Trophoblast cell (in vitro differentiated cells and primary cell): ENCODE data around the gene PHACTR1.

Experiments
- DNase-seq, 2 donors: peaks; one replicate each; pipeline ENCODE4 v3.0.0-alpha.2; 2016
- H2AFZ ChIP-seq: 2 replicates; pipeline ENCODE4 v1.6.1; 2013; ENCODE audit warnings: low read length, moderate library complexity, mild to moderate bottlenecking; ENCODE audit not compliant: insufficient read depth, poor library complexity
- H2AK5ac ChIP-seq: 2 replicates; pipeline ENCODE4 v1.6.1; 2013; ENCODE audit warnings: mild to moderate bottlenecking, low read length
- H2BK120ac ChIP-seq: 2 replicates; pipeline ENCODE4 v1.6.1; 2013; ENCODE audit warnings: low read length, mild to moderate bottlenecking, moderate library complexity; ENCODE audit not compliant: insufficient read depth, poor library complexity
- H2BK12ac ChIP-seq: 2 replicates; pipeline ENCODE4 v1.6.1; 2013; ENCODE audit warnings: mild to moderate bottlenecking, low read length, moderate library complexity
- H2BK5ac ChIP-seq: 2 replicates; pipeline ENCODE4 v1.6.1; 2013; ENCODE audit warnings: low read length, low read depth, moderate library complexity, mild to moderate bottlenecking; ENCODE audit not compliant: poor library complexity
- H3K14ac ChIP-seq: 2 replicates; pipeline ENCODE4 v1.6.1; 2013; ENCODE audit warnings: mild to moderate bottlenecking, low read length
- H3K18ac ChIP-seq: 2 replicates; pipeline ENCODE4 v1.6.1; 2013; ENCODE audit warnings: mild to moderate bottlenecking, low read length
- H3K23ac ChIP-seq: 2 replicates; pipeline ENCODE4 v1.6.1; 2013; ENCODE audit warnings: low read length
- H3K27ac ChIP-seq: 2 replicates; pipeline ENCODE4 v1.5.1; 2013; ENCODE audit warnings: low read depth, mild to moderate bottlenecking, inconsistent platforms, low read length, moderate library complexity
- H3K27me3 ChIP-seq: 2 replicates; pipeline ENCODE4 v1.6.1; 2013; ENCODE audit warnings: inconsistent platforms, mild to moderate bottlenecking, low read length, moderate library complexity; ENCODE audit not compliant: insufficient read depth
- H3K36me3 ChIP-seq, 2 experiments: 1 replicate in 1 of 2; 2 replicates in 1 of 2; pipeline ENCODE4 v1.6.1; 2013; ENCODE audit warnings: low read length in 2 of 2, mild to moderate bottlenecking in 2 of 2, moderate library complexity in 1 of 2; ENCODE audit not compliant: insufficient read depth in 2 of 2, control insufficient read depth in 1 of 2
- H3K4ac ChIP-seq: 2 replicates; pipeline ENCODE4 v1.6.1; 2013; ENCODE audit warnings: low read depth, mild to moderate bottlenecking, low read length, moderate library complexity
- H3K4me1 ChIP-seq, 2 experiments: 1 replicate in 1 of 2; 2 replicates in 1 of 2; pipeline ENCODE4 v1.6.1; 2013; ENCODE audit warnings: low read length in 2 of 2, mild to moderate bottlenecking in 2 of 2, moderate library complexity in 1 of 2; ENCODE audit not compliant: insufficient read depth in 2 of 2, control insufficient read depth in 1 of 2
- H3K4me2 ChIP-seq: 2 replicates; pipeline ENCODE4 v1.6.1; 2013; ENCODE audit warnings: inconsistent platforms, mild to moderate bottlenecking, low read length, moderate library complexity
- H3K4me3 ChIP-seq: 2 replicates; pipeline ENCODE4 v1.5.1; 2013; ENCODE audit warnings: mild to moderate bottlenecking, low read depth, low read length, inconsistent platforms
- H3K79me1 ChIP-seq: one replicate; pipeline ENCODE4 v1.6.1; 2013; ENCODE audit warnings: low read length
- H3K79me2 ChIP-seq: 2 replicates; pipeline ENCODE4 v1.6.1; 2013; ENCODE audit warnings: low read length, mild to moderate bottlenecking; ENCODE audit not compliant: control insufficient read depth, insufficient read depth, poor library complexity
- H3K9ac ChIP-seq: 2 replicates; pipeline ENCODE4 v1.6.1; 2013; ENCODE audit warnings: mild to moderate bottlenecking, low read length
- H3K9me3 ChIP-seq: 2 replicates; pipeline ENCODE4 v1.6.1; 2013; ENCODE audit warnings: low read depth, mild to moderate bottlenecking, control low read depth, inconsistent platforms, low read length; ENCODE audit not compliant: insufficient read depth
- H4K12ac ChIP-seq: 2 replicates; pipeline ENCODE4 v1.6.1; 2013; ENCODE audit warnings: low read depth, mild to moderate bottlenecking, low read length, moderate library complexity
- H4K8ac ChIP-seq: 2 replicates; pipeline ENCODE4 v1.6.1; 2013; ENCODE audit warnings: low read depth, mild to moderate bottlenecking, low read length, moderate library complexity
- H4K91ac ChIP-seq: one replicate; pipeline ENCODE4 v1.6.1; 2013; ENCODE audit warnings: low read depth, mild to moderate bottlenecking, low read length, moderate library complexity
- WGBS: extraction: QIAGEN DNeasy Blood & Tissue Kit; methylation state at CpG from one replicate; pipeline ENCODE4 v1.1.7; 2013; ENCODE audit warnings: missing lambda C conversion rate; ENCODE audit not compliant: insufficient read length, insufficient coverage; ENCODE audit errors: extremely low coverage; 5-methylcytosine and 5-hydroxymethylcytosine counted together

PHACTR1 gene

DNA sequence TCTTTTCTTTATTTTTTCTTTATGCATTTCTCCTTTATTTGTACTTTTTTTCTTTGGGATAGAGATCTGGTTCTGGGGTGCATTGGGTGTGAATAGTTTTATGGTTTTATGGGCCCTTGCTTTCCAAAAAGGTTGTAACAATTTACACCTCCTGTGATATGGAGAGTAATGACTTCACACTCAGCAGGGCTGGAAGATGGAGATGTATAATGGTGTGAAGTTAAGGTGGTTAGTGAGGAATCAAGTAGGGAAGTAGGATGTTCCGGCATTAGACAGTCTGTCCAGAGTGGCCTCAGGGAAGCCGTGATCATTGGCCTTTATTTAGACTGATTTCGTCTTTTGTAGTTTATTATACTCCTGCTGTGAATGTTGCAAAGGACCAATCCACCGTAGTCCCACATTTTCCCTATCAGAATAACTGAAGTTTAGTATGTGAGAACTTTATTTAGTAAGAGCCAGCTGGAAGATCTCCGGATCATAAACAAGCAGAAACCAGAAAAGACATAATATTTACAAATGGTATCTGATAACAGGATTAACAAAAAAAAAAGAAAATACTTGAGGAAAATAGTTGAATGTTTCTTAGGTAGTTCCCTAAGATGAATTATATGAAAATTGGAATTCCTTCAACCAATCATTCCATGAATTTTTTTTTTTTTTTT, 356.2 kb downstream of the PHACTR1 start:
- no peak overlapping the region for H4K12ac ChIP-seq
- no CpG with 5 or more reads among the region's 5 CpGs for WGBS

DNA sequence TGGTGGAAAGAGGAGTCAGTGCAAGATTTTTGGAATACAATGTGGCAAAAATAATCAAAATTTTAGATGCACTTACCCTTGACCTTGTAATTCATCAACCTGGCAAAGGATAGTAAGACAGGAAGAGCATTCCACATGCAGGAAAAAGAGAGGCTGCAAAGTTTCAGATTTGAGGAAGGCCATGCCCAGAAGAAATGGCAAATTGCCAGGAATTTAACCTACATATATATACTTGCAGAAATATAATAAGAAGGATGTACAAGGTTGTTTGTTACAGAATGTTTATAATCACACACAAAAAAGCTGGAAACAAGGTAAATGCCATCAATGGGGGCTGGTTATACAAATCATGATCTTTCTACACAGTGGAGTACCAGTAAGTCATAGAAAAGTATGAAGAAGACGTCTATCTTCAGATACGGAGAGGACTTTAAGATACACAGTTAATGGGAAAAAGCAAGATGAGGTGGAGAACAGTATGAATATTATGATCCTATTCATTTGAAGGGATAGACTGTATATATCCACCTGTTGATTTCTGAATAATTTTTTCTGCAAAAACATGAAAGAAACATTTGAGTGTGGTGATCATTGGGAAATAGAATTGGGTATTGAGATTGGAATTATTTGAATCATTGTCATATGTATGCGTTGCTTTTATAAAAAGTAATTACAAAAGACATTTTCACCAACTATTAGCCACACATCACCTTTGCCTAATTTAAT, 358.0 kb downstream of the PHACTR1 start:
- Histone ChIP-seq H3K79me2 (no peaks in the 10 kb centered on the region), H2BK5ac (no peak overlapping the region), H3K4me2 (no peak overlapping the region), H3K27me3 (no peaks in the 10 kb centered on the region), H3K9ac (no peak overlapping the region), H2BK120ac (no peak overlapping the region), H2BK12ac (no peak overlapping the region), H4K12ac (no peak overlapping the region), H3K27ac (no peak overlapping the region), H2AK5ac (no peak overlapping the region), H4K8ac (no peak overlapping the region), H3K23ac (no peak overlapping the region), H3K4ac (no peak overlapping the region), H2AFZ (no peak overlapping the region), H3K4me1 (no peaks in the 10 kb centered on the region), H3K18ac (no peak overlapping the region), H3K4me3 (no peak overlapping the region), H3K9me3 (no peaks in the 10 kb centered on the region), H4K91ac (no peak overlapping the region), H3K79me1 (no peaks in the 10 kb centered on the region), H3K14ac (no peak overlapping the region), H3K36me3 (no peaks in the 10 kb centered on the region)
- no peak for DNase-seq
- no CpG with 5 or more reads among the region's 3 CpGs for WGBS

More for the DNA sequence above, 356.2 kb downstream of the PHACTR1 start:
- Histone ChIP-seq H3K4me2 (no peak overlapping the region), H3K4ac (no peak overlapping the region), H3K4me1 (no peaks in the 10 kb centered on the region), H3K27ac (no peak overlapping the region), H2BK5ac (no peak overlapping the region), H3K79me2 (no peaks in the 10 kb centered on the region), H2BK120ac (no peak overlapping the region), H4K91ac (no peak overlapping the region), H3K18ac (no peak overlapping the region), H3K23ac (no peak overlapping the region), H3K36me3 (no peaks in the 10 kb centered on the region), H3K14ac (no peak overlapping the region), H3K9me3 (no peaks in the 10 kb centered on the region), H2AFZ (no peak overlapping the region), H2AK5ac (no peak overlapping the region), H2BK12ac (no peak overlapping the region), H3K9ac (no peak overlapping the region), H4K8ac (no peak overlapping the region), H3K27me3 (no peaks in the 10 kb centered on the region), H3K79me1 (no peaks in the 10 kb centered on the region), H3K4me3 (no peak overlapping the region)
- no peak for DNase-seq

DNA sequence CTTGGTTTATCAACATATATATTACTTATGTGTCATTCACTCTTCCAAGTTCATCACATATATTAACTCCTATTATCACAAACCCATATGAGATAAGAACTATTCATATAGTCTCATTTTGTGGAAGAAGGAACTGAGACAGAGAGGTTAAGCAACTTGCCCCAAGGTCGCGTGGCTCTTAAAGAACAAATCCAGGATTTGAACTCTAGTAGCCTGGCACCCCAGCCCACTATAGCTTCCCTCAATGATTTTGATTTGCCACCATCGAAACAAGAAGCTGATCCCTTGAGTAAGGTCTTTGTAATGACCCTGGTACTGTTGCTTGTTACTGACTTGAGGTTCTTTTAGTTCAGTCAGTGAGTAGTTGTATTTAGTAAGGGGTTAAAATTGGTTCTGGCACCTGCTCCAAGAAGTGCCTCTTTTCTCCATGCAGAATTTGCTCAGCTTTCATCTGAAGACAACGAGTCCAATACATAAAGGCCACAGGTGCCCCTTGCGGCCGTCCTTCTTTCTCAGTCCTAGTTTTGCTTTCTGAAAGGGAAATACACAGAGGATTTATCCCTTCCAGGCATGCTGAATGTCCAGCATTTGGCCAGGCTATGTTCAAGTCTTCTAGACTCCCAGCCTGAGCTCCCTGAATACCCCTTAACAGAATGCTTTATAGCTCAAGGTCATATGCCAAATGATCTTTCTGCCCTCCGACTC, 358.7 kb downstream of the PHACTR1 start:
- Histone ChIP-seq H3K36me3 (no peaks in the 10 kb centered on the region), H3K18ac (no peak overlapping the region), H3K9me3 (no peaks in the 10 kb centered on the region), H3K79me2 (no peaks in the 10 kb centered on the region), H2BK5ac (no peak overlapping the region), H3K4me3 (no peak overlapping the region), H4K8ac (no peak overlapping the region), H3K23ac (no peak overlapping the region), H2BK12ac (no peak overlapping the region), H4K91ac (no peak overlapping the region), H3K14ac (no peak overlapping the region), H2AFZ (no peak overlapping the region), H3K4me1 (no peaks in the 10 kb centered on the region), H3K27me3 (no peaks in the 10 kb centered on the region), H2BK120ac (no peak overlapping the region), H3K9ac (no peak overlapping the region), H3K27ac (no peak overlapping the region), H2AK5ac (no peak overlapping the region), H4K12ac (no peak overlapping the region), H3K4me2 (no peak overlapping the region), H3K4ac (no peak overlapping the region), H3K79me1 (no peaks in the 10 kb centered on the region)
- no CpG with 5 or more reads among the region's 7 CpGs for WGBS
- DNase-seq = no peak

DNA sequence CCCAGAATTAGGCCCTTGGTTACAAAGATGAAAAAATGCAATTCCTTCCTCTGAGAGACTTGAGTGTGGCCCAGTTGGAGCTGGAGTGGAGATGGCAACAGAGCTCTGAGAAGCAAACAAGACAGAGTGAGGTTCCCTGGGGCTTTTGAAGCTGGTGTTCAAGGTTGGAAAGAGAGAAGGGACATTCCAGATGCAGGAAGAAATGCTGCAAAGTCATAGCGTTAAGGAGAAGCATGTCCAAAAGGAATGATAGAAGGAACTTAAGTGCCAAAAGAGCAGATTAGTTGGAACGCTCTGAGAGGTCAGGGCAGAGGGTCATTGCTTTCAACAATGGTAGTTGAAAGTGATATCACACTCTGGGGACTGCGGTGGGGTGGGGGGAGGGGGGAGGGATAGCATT, 360.0 kb downstream of the PHACTR1 start:
- H3K79me2 ChIP-seq = no peaks in the 10 kb centered on the region
- no peak overlapping the region for H2AK5ac ChIP-seq
- H3K4me2 ChIP-seq = no peak overlapping the region
- no peak overlapping the region for H3K9ac ChIP-seq
- H3K18ac ChIP-seq = no peak overlapping the region
- H3K9me3 ChIP-seq = no peaks in the 10 kb centered on the region
- no peak overlapping the region for H3K27ac ChIP-seq
- no peak overlapping the region for H3K23ac ChIP-seq
- H3K79me1 ChIP-seq = no peaks in the 10 kb centered on the region
- no CpG with 5 or more reads among the region's 3 CpGs for WGBS
- no peaks in the 10 kb centered on the region for H3K4me1 ChIP-seq
- H3K4ac ChIP-seq = no peak overlapping the region
- no peak overlapping the region for H4K8ac ChIP-seq
- no peaks in the 10 kb centered on the region for H3K27me3 ChIP-seq
- no peak overlapping the region for H2BK5ac ChIP-seq
- H4K12ac ChIP-seq = no peak overlapping the region
- no peak overlapping the region for H2BK120ac ChIP-seq
- no peak overlapping the region for H2AFZ ChIP-seq
- H3K4me3 ChIP-seq = no peak overlapping the region
- no peak overlapping the region for H4K91ac ChIP-seq
- DNase-seq = no peak
- H3K14ac ChIP-seq = no peak overlapping the region
- H3K36me3 ChIP-seq = no peaks in the 10 kb centered on the region
- H2BK12ac ChIP-seq = no peak overlapping the region
